ENCODE measurements around the gene TMEM217.
"Not testable (repeated sequence)": the region's sequence is repeated elsewhere in the genome, so short reads cannot be mapped to it uniquely, and the experiment has no call there.

Gene TMEM217

GRCh38 chr6:37257634-37258404 lies at the start of gene TMEM217, which contains the start of gene TBC1D22B:
Gene TMEM217 (minus strand): TSS chr6:37258144. CDS start chr6:37219030, 39,114 bp downstream.
Gene TBC1D22B (plus strand): TSS chr6:37257772. CDS start chr6:37257918, 146 bp downstream.
- DNase-seq = peak; percentile 94 to 96

- not testable (repeated sequence) for DNase-seq
Observed at GRCh38 chr6:37307484-37307883, 49.5 kb upstream of the TMEM217 start.

- DNase-seq = no peak
Observed at GRCh38 chr6:37306624-37307222, 48.8 kb upstream of the TMEM217 start.

GRCh38 chr6:37305841-37306425 lies 48.0 kb upstream of the TMEM217 start:
- no peak for DNase-seq

- no peak for DNase-seq
Observed at GRCh38 chr6:37304766-37305165, 46.8 kb upstream of the TMEM217 start.

- DNase-seq = peak in 1 of 2 donors; percentile 8
Observed at GRCh38 chr6:37303891-37304503, 46.1 kb upstream of the TMEM217 start.

- DNase-seq = no peak
Observed at GRCh38 chr6:37303091-37303660, 45.2 kb upstream of the TMEM217 start.

GRCh38 chr6:37302086-37302686 lies 44.2 kb upstream of the TMEM217 start:
- DNase-seq = no peak

GRCh38 chr6:37299990-37300389 lies 42.0 kb upstream of the TMEM217 start:
- DNase-seq = no peak

- DNase-seq = no peak
Observed at GRCh38 chr6:37298958-37299357, 41.0 kb upstream of the TMEM217 start.

GRCh38 chr6:37297637-37298036 lies 39.7 kb upstream of the TMEM217 start:
- not testable (repeated sequence) for DNase-seq

GRCh38 chr6:37293426-37293825 lies 35.5 kb upstream of the TMEM217 start:
- DNase-seq = no peak

GRCh38 chr6:37289931-37290330 lies 32.0 kb upstream of the TMEM217 start:
- peak in 1 of 2 donors; percentile 53 for DNase-seq

GRCh38 chr6:37288247-37288646 lies 30.3 kb upstream of the TMEM217 start:
- no peak for DNase-seq

- DNase-seq = no peak
Observed at GRCh38 chr6:37287519-37288157, 29.7 kb upstream of the TMEM217 start.

GRCh38 chr6:37285861-37286311 lies 27.9 kb upstream of the TMEM217 start:
- DNase-seq = no peak

- no peak for DNase-seq
Observed at GRCh38 chr6:37284781-37285180, 26.8 kb upstream of the TMEM217 start.

GRCh38 chr6:37283671-37284151 lies 25.8 kb upstream of the TMEM217 start:
- no peak for DNase-seq

GRCh38 chr6:37283268-37283667 lies 25.3 kb upstream of the TMEM217 start:
- no peak for DNase-seq

GRCh38 chr6:37282371-37282770 lies 24.4 kb upstream of the TMEM217 start:
- no peak for DNase-seq

- DNase-seq = no peak
Observed at GRCh38 chr6:37280162-37280887, 22.4 kb upstream of the TMEM217 start.
